OCI-LY1 (cell line): ENCODE results near the gene RPS6KL1.

ENCODE experiments used
- H2AFZ ChIP-seq: fragments of 200-600 bp; sonication (generic), shearing (Covaris generic); 2 replicates; pipeline ENCODE4 v1.6.0; 2014; ENCODE audit warnings: antibody characterized with exemption, mild to moderate bottlenecking, low read length
- H3F3A ChIP-seq: fragments of 200-600 bp; sonication (generic), shearing (Covaris generic); 2 replicates; pipeline ENCODE4 v1.6.0; 2014; ENCODE audit warnings: mild to moderate bottlenecking, antibody characterized with exemption, low read length, moderate library complexity; ENCODE audit not compliant: insufficient read depth
- H3K27ac ChIP-seq: fragments of 200-600 bp; sonication (generic); 2 replicates; pipeline ENCODE4 v1.5.1; 2014; ENCODE audit warnings: low read length, mixed run types, mild to moderate bottlenecking, low read depth; ENCODE audit not compliant: poor library complexity, severe bottlenecking
- H3K27me3 ChIP-seq: fragments of 200-600 bp; sonication (generic); 2 replicates; pipeline ENCODE4 v1.6.0; 2014; ENCODE audit warnings: antibody characterized with exemption, mild to moderate bottlenecking, low read length, moderate library complexity; ENCODE audit not compliant: insufficient read depth
- H3K36me3 ChIP-seq: fragments of 200-600 bp; sonication (generic); 2 replicates; pipeline ENCODE4 v1.6.1; 2014; ENCODE audit warnings: mild to moderate bottlenecking, antibody characterized with exemption, low read length, moderate library complexity, mixed read lengths; ENCODE audit not compliant: insufficient read depth
- H3K4me1 ChIP-seq: fragments of 200-600 bp; sonication (generic); 2 replicates; pipeline ENCODE4 v1.5.1; 2014; ENCODE audit warnings: mild to moderate bottlenecking, low read length, moderate library complexity; ENCODE audit not compliant: insufficient read depth, severe bottlenecking
- H3K4me2 ChIP-seq: fragments of 200-600 bp; sonication (generic), shearing (Covaris generic); 2 replicates; pipeline ENCODE4 v1.6.1; 2014; ENCODE audit warnings: low read length
- H3K4me3 ChIP-seq: fragments of 200-600 bp; sonication (generic); 2 replicates; pipeline ENCODE4 v1.5.1; 2014; ENCODE audit warnings: low read length, low read depth, mild to moderate bottlenecking, mixed read lengths; ENCODE audit not compliant: poor library complexity, severe bottlenecking
- H3K79me2 ChIP-seq: fragments of 200-600 bp; shearing (Covaris generic); 2 replicates; pipeline ENCODE4 v1.6.1; 2016; ENCODE audit warnings: mixed run types, low read length, mixed read lengths; ENCODE audit not compliant: insufficient read depth
- H3K9ac ChIP-seq: fragments of 200-600 bp; sonication (generic), shearing (Covaris generic); 2 replicates; pipeline ENCODE4 v1.6.1; 2014; ENCODE audit warnings: mild to moderate bottlenecking, low read length, mixed read lengths
- H3K9me2 ChIP-seq: fragments of 200-600 bp; sonication (generic), shearing (Covaris generic); 2 replicates; pipeline ENCODE4 v1.6.1; 2014; ENCODE audit warnings: low read depth, mild to moderate bottlenecking, low read length, mixed read lengths
- H3K9me3 ChIP-seq: fragments of 200-600 bp; shearing (Covaris generic); 2 replicates; pipeline ENCODE4 v1.6.1; 2014; ENCODE audit warnings: low read length, mixed read lengths
- H4K20me1 ChIP-seq: fragments of 200-600 bp; sonication (generic), shearing (Covaris generic); 2 replicates; pipeline ENCODE4 v1.6.0; 2016; ENCODE audit warnings: mild to moderate bottlenecking, low read length; ENCODE audit not compliant: insufficient read depth
- CTCF ChIP-seq: fragments of 200-600 bp; sonication (generic), shearing (Covaris generic); IDR thresholded peaks from 2 replicates; pipeline ENCODE4 v1.5.1; 2017; ENCODE audit warnings: mild to moderate bottlenecking, antibody characterized with exemption, low read length, moderate library complexity, mixed read lengths
- EZH2 ChIP-seq: fragments of 200-600 bp; sonication (generic), shearing (Covaris generic); IDR thresholded peaks from 2 replicates; pipeline ENCODE4 v1.8.0; 2017; ENCODE audit warnings: borderline replicate concordance, mixed run types, mild to moderate bottlenecking, antibody characterized with exemption, low read length, moderate library complexity, mixed read lengths

The RPS6KL1 gene

GRCh38 chr14:74962493-74962892 lies 39.4 kb upstream of the RPS6KL1 start:
- no peaks in the 10 kb centered on the region for H3K36me3 ChIP-seq
- peak overlapping the region; percentile 3 for H3K4me3 ChIP-seq
- no peaks in the 10 kb centered on the region for H3K9me3 ChIP-seq
- H4K20me1 ChIP-seq = no peaks in the 10 kb centered on the region
- H3K4me2 ChIP-seq = peak overlapping the region; percentile 32
- no peaks in the 10 kb centered on the region for H3K9me2 ChIP-seq
- no peak overlapping the region for H3K27ac ChIP-seq
- no peak overlapping the region; the same call in 1 of the 2 replicates for H3K9ac ChIP-seq
- no peaks in the 10 kb centered on the region for H3K79me2 ChIP-seq
- H3K4me1 ChIP-seq = peaks cover 22% of the 10 kb centered on the region
- no peaks in the 10 kb centered on the region for H3K27me3 ChIP-seq
- peak overlapping the region; percentile 6; the same call in 1 of the 2 replicates for H2AFZ ChIP-seq
- no peak for TF ChIP-seq CTCF
- no peak for TF ChIP-seq EZH2
- H3F3A ChIP-seq = no peaks in the 10 kb centered on the region

- Histone ChIP-seq H3K4me2 (peak overlapping the region; percentile 32; the same call in 1 of the 2 replicates), H3K27me3 (no peaks in the 10 kb centered on the region), H3K4me3 (peak overlapping the region; percentile 3), H3K36me3 (no peaks in the 10 kb centered on the region), H3K4me1 (peaks cover 22% of the 10 kb centered on the region), H3F3A (no peaks in the 10 kb centered on the region), H3K27ac (no peak overlapping the region), H2AFZ (peak overlapping the region; percentile 6; the same call in 1 of the 2 replicates), H3K9me2 (no peaks in the 10 kb centered on the region), H4K20me1 (no peaks in the 10 kb centered on the region), H3K79me2 (no peaks in the 10 kb centered on the region), H3K9ac (no peak overlapping the region; the same call in 1 of the 2 replicates), H3K9me3 (no peaks in the 10 kb centered on the region)
- no peak for TF ChIP-seq EZH2
- TF ChIP-seq CTCF = no peak
Observed at GRCh38 chr14:74962046-74962445, 39.0 kb upstream of the RPS6KL1 start.

- H3K79me2 ChIP-seq = no peaks in the 10 kb centered on the region
- no peaks in the 10 kb centered on the region for H3K9me2 ChIP-seq
- H2AFZ ChIP-seq = no peak overlapping the region
- H3K27me3 ChIP-seq = no peaks in the 10 kb centered on the region
- no peaks in the 10 kb centered on the region for H3F3A ChIP-seq
- TF ChIP-seq EZH2 = no peak
- TF ChIP-seq CTCF = no peak
- no peak overlapping the region for H3K4me2 ChIP-seq
- peaks cover 22% of the 10 kb centered on the region for H3K4me1 ChIP-seq
- no peaks in the 10 kb centered on the region for H4K20me1 ChIP-seq
- H3K36me3 ChIP-seq = no peaks in the 10 kb centered on the region
- H3K27ac ChIP-seq = no peak overlapping the region
- H3K9me3 ChIP-seq = no peaks in the 10 kb centered on the region
- no peak overlapping the region for H3K4me3 ChIP-seq
- no peak overlapping the region for H3K9ac ChIP-seq
Observed at GRCh38 chr14:74961238-74961911, 38.3 kb upstream of the RPS6KL1 start.
